Gastrocnemius medialis (tissue), 4 donors: ENCODE data around the gene PCCA.

ENCODE experiments used
- POLR2A ChIP-seq, 2 donors: fragments of 450-650 bp; IDR thresholded peaks; one replicate each; pipeline ENCODE4 v1.6.1; 2017; ENCODE audit warnings: antibody characterized with exemption in 2 of 2, mild to moderate bottlenecking in 2 of 2, moderate library complexity in 2 of 2
- TF ChIP-seq, protein P1 (sequence below), 5 experiments: fragments of 450-650 bp in 3 of 5; fragments of 200-600 bp in 2 of 5; sonication (generic) in 2 of 5; IDR thresholded peaks in 4 of 5; conservative IDR thresholded peaks in 1 of 5; 1 replicate in 4 of 5; 2 replicates in 1 of 5; pipeline ENCODE4 v1.5.1; 2016 to 2019; ENCODE audit warnings: antibody characterized with exemption in 5 of 5, mild to moderate bottlenecking in 3 of 5, moderate library complexity in 3 of 5

DNA sequence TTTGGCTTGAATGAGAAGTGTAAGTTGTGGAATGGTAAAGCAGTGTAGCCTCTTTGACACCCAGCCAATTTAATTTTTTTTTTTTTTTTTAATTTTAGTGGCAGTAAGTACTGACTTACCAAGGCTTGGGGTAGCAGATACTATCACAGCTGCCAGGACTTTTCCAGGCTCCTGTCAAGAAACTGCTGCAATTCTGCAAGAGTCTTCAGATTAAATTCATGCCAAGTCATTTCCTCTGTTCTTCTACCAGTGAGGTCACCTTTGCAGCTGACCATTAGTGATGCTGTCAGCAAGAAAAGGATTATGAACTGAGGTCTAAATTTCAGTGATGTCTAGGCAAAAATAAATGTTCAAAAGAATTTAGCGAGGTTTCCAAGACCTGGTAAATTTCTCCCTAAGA lies 408.5 kb downstream of the PCCA start:
- no peak for TF ChIP-seq POLR2A (IDR thresholded peaks at IDR 0.05)
- TF ChIP-seq, protein P1, sequence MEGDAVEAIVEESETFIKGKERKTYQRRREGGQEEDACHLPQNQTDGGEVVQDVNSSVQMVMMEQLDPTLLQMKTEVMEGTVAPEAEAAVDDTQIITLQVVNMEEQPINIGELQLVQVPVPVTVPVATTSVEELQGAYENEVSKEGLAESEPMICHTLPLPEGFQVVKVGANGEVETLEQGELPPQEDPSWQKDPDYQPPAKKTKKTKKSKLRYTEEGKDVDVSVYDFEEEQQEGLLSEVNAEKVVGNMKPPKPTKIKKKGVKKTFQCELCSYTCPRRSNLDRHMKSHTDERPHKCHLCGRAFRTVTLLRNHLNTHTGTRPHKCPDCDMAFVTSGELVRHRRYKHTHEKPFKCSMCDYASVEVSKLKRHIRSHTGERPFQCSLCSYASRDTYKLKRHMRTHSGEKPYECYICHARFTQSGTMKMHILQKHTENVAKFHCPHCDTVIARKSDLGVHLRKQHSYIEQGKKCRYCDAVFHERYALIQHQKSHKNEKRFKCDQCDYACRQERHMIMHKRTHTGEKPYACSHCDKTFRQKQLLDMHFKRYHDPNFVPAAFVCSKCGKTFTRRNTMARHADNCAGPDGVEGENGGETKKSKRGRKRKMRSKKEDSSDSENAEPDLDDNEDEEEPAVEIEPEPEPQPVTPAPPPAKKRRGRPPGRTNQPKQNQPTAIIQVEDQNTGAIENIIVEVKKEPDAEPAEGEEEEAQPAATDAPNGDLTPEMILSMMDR (IDR thresholded peaks at IDR 0.05 in 4 of 5, conservative IDR thresholded peaks at IDR 0.05 in 1 of 5), result no peak
